Measurements from ENCODE around the gene MTERF1. TPM values are rescaled to one million over a fixed set of nuclear protein-coding genes. Genes with fewer than 3 reads are reported as not detected.

Gene MTERF1
- total RNA-seq, 1 experiment from 2014 or later = 12.0 TPM

DNA sequence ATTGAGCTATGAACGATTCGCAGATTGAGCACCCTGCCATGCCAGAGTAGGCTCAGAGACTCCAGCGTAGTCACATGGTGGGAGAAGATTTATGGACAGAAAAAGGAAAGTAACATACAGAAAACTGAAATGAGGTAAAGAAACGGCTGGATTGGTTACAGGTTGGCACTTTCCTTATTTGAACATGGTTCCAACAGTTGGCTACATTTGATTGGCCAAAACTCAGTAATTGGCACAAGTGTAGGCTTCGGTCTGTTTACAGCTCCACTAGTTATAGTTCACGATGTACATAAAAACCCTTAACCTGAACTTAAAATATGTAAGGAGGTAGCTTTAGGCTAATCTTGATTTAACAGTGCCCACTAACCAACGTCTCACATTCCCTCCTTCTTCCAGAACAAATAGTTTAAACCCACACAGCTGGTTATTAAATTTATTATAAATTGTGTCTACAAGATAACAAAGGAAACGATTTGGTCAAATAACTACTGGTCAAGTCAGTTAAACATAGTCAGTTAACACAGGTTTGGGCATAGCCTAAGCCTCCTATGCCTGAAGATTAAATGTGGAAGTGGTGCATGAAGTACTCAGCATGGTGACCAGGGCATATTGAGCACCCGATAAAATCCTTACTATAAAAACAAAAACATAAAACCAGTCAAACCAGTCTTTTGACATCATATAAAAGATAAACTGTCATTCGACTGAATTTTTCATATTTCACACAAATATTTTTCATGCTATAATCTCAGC is 17.9 kb upstream of the MTERF1 start:
- TF ChIP-seq, protein P1, sequence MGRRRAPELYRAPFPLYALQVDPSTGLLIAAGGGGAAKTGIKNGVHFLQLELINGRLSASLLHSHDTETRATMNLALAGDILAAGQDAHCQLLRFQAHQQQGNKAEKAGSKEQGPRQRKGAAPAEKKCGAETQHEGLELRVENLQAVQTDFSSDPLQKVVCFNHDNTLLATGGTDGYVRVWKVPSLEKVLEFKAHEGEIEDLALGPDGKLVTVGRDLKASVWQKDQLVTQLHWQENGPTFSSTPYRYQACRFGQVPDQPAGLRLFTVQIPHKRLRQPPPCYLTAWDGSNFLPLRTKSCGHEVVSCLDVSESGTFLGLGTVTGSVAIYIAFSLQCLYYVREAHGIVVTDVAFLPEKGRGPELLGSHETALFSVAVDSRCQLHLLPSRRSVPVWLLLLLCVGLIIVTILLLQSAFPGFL (CRISPR knock-in tag; IDR thresholded peaks at IDR 0.05; ENCODE audit: borderline replicate concordance) = no peak
- no peak for TF ChIP-seq PRRX2 (CRISPR knock-in tag; IDR thresholded peaks at IDR 0.05)
- TF ChIP-seq, protein P2, sequence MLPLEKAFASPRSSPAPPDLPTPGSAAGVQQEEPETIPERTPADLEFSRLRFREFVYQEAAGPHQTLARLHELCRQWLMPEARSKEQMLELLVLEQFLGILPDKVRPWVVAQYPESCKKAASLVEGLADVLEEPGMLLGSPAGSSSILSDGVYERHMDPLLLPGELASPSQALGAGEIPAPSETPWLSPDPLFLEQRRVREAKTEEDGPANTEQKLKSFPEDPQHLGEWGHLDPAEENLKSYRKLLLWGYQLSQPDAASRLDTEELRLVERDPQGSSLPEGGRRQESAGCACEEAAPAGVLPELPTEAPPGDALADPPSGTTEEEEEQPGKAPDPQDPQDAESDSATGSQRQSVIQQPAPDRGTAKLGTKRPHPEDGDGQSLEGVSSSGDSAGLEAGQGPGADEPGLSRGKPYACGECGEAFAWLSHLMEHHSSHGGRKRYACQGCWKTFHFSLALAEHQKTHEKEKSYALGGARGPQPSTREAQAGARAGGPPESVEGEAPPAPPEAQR (CRISPR knock-in tag; IDR thresholded peaks at IDR 0.05) = no peak
- TF ChIP-seq, protein P3, sequence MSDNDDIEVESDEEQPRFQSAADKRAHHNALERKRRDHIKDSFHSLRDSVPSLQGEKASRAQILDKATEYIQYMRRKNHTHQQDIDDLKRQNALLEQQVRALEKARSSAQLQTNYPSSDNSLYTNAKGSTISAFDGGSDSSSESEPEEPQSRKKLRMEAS (CRISPR knock-in tag; IDR thresholded peaks at IDR 0.05) = no peak
- no peak for TF ChIP-seq MXD4 (CRISPR knock-in tag; IDR thresholded peaks at IDR 0.05; ENCODE audit: borderline replicate concordance)
- no peak for TF ChIP-seq ZNF219 (CRISPR knock-in tag; IDR thresholded peaks at IDR 0.05; ENCODE audit: borderline replicate concordance)
- TF ChIP-seq FOXJ3 (CRISPR knock-in tag; IDR thresholded peaks at IDR 0.05; ENCODE audit: borderline replicate concordance) = no peak
- TF ChIP-seq SP1 (CRISPR knock-in tag; conservative IDR thresholded peaks at IDR 0.05) = no peak
- TF ChIP-seq TEAD4 (CRISPR knock-in tag; IDR thresholded peaks at IDR 0.05) = no peak
- no peak for TF ChIP-seq HMGA2 (CRISPR knock-in tag; IDR thresholded peaks at IDR 0.05)
- TF ChIP-seq, protein P4, sequence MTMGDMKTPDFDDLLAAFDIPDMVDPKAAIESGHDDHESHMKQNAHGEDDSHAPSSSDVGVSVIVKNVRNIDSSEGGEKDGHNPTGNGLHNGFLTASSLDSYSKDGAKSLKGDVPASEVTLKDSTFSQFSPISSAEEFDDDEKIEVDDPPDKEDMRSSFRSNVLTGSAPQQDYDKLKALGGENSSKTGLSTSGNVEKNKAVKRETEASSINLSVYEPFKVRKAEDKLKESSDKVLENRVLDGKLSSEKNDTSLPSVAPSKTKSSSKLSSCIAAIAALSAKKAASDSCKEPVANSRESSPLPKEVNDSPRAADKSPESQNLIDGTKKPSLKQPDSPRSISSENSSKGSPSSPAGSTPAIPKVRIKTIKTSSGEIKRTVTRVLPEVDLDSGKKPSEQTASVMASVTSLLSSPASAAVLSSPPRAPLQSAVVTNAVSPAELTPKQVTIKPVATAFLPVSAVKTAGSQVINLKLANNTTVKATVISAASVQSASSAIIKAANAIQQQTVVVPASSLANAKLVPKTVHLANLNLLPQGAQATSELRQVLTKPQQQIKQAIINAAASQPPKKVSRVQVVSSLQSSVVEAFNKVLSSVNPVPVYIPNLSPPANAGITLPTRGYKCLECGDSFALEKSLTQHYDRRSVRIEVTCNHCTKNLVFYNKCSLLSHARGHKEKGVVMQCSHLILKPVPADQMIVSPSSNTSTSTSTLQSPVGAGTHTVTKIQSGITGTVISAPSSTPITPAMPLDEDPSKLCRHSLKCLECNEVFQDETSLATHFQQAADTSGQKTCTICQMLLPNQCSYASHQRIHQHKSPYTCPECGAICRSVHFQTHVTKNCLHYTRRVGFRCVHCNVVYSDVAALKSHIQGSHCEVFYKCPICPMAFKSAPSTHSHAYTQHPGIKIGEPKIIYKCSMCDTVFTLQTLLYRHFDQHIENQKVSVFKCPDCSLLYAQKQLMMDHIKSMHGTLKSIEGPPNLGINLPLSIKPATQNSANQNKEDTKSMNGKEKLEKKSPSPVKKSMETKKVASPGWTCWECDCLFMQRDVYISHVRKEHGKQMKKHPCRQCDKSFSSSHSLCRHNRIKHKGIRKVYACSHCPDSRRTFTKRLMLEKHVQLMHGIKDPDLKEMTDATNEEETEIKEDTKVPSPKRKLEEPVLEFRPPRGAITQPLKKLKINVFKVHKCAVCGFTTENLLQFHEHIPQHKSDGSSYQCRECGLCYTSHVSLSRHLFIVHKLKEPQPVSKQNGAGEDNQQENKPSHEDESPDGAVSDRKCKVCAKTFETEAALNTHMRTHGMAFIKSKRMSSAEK (CRISPR knock-in tag; IDR thresholded peaks at IDR 0.05; ENCODE audit: borderline replicate concordance) = no peak
- no peak for ATAC-seq
- H3K9me3 Mint-ChIP-seq = no peaks in the 10 kb centered on the region
- ChIA-PET POLR2A (no interaction called here), CTCF (no interaction called here)
- H3K27ac Mint-ChIP-seq = no peak overlapping the region
- peaks cover 2% of the 10 kb centered on the region; the same call in 1 of the 2 replicates for H3K27me3 Mint-ChIP-seq (ENCODE audit: low read depth)
- H3K36me3 Mint-ChIP-seq = no peaks in the 10 kb centered on the region
- H3K4me3 Mint-ChIP-seq = no peak overlapping the region
- no peak for DNase-seq (ENCODE audit: low spot score)
- H3K4me1 Mint-ChIP-seq = peaks cover 4% of the 10 kb centered on the region; the same call in 1 of the 2 replicates

DNA sequence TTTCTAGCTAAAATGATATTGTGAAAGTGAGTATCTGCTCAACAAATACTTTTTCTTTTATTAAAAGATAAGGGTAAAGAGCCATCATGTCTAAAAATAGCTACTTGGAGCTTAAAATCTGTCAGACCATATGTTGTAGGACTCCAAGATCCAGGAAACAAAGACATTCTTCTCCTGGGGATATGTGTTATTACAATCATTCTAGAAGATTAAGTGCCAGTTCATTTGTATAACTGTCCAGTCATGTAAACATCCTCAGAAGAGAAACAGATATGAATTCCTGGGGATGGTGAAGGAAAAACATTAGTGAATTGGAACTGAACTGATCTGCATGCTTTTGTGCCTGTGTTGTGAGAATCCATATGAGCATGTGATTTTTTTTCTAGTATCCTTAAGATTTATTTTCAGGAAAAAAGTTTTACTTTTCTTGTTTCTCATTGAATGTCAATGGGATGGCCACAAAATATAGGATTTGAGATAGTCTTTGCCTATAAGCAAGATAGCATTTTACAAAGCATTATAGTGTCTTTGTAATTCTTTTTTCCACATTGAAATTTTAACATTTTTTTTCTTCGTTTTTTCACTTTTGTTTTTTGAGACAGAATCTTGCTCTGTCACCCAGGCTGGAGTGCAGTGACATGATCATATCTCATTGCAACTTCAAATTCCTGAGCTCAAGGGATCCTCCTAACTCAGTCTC is 14.4 kb upstream of the MTERF1 start:
- Mint-ChIP-seq H3K36me3 (peaks cover 5% of the 10 kb centered on the region), H3K27ac (no peak overlapping the region), H3K4me3 (no peak overlapping the region), H3K9me3 (peaks cover 11% of the 10 kb centered on the region), H3K4me1 (peaks cover 9% of the 10 kb centered on the region; the same call in 1 of the 2 replicates), H3K27me3 (ENCODE audit: low read depth) (peaks cover 7% of the 10 kb centered on the region)
- POLR2A ChIA-PET = no interaction called here
- CTCF ChIA-PET = no interaction called here
- DNase-seq (ENCODE audit: low spot score) = no peak
- ATAC-seq = no peak
- TF ChIP-seq ZNF263 (CRISPR knock-in tag; IDR thresholded peaks at IDR 0.05; ENCODE audit: low read depth) (no peak), GABPB1 (CRISPR knock-in tag; IDR thresholded peaks at IDR 0.05) (no peak), ZNF219 (CRISPR knock-in tag; IDR thresholded peaks at IDR 0.05; ENCODE audit: borderline replicate concordance) (no peak), ZNF416 (CRISPR knock-in tag; IDR thresholded peaks at IDR 0.05) (no peak), NR2C2 (CRISPR knock-in tag; IDR thresholded peaks at IDR 0.05) (no peak), HMGA2 (CRISPR knock-in tag; IDR thresholded peaks at IDR 0.05) (no peak), MXD4 (CRISPR knock-in tag; IDR thresholded peaks at IDR 0.05; ENCODE audit: borderline replicate concordance) (no peak), FOXP1 (CRISPR knock-in tag; IDR thresholded peaks at IDR 0.05; ENCODE audit: borderline replicate concordance) (no peak), PRRX2 (CRISPR knock-in tag; IDR thresholded peaks at IDR 0.05) (no peak), NR1H2 (CRISPR knock-in tag; IDR thresholded peaks at IDR 0.05) (no peak)
- TF ChIP-seq, protein P5, sequence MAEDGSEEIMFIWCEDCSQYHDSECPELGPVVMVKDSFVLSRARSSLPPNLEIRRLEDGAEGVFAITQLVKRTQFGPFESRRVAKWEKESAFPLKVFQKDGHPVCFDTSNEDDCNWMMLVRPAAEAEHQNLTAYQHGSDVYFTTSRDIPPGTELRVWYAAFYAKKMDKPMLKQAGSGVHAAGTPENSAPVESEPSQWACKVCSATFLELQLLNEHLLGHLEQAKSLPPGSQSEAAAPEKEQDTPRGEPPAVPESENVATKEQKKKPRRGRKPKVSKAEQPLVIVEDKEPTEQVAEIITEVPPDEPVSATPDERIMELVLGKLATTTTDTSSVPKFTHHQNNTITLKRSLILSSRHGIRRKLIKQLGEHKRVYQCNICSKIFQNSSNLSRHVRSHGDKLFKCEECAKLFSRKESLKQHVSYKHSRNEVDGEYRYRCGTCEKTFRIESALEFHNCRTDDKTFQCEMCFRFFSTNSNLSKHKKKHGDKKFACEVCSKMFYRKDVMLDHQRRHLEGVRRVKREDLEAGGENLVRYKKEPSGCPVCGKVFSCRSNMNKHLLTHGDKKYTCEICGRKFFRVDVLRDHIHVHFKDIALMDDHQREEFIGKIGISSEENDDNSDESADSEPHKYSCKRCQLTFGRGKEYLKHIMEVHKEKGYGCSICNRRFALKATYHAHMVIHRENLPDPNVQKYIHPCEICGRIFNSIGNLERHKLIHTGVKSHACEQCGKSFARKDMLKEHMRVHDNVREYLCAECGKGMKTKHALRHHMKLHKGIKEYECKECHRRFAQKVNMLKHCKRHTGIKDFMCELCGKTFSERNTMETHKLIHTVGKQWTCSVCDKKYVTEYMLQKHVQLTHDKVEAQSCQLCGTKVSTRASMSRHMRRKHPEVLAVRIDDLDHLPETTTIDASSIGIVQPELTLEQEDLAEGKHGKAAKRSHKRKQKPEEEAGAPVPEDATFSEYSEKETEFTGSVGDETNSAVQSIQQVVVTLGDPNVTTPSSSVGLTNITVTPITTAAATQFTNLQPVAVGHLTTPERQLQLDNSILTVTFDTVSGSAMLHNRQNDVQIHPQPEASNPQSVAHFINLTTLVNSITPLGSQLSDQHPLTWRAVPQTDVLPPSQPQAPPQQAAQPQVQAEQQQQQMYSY (CRISPR knock-in tag; IDR thresholded peaks at IDR 0.05) = no peak
- TF ChIP-seq, protein P6, sequence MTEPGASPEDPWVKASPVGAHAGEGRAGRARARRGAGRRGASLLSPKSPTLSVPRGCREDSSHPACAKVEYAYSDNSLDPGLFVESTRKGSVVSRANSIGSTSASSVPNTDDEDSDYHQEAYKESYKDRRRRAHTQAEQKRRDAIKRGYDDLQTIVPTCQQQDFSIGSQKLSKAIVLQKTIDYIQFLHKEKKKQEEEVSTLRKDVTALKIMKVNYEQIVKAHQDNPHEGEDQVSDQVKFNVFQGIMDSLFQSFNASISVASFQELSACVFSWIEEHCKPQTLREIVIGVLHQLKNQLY (CRISPR knock-in tag; IDR thresholded peaks at IDR 0.05) = no peak
- TF ChIP-seq, protein P7, sequence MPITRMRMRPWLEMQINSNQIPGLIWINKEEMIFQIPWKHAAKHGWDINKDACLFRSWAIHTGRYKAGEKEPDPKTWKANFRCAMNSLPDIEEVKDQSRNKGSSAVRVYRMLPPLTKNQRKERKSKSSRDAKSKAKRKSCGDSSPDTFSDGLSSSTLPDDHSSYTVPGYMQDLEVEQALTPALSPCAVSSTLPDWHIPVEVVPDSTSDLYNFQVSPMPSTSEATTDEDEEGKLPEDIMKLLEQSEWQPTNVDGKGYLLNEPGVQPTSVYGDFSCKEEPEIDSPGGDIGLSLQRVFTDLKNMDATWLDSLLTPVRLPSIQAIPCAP (CRISPR knock-in tag; IDR thresholded peaks at IDR 0.05) = no peak

All from WTC11 (cell line).